HG03575 (cell line): ENCODE measurements around the gene HDC.

Experiments used
- ATAC-seq: cut with Tn5 transposase; IDR thresholded peaks from one replicate; pipeline ENCODE4 v1.9.1; 2021; ENCODE audit not compliant: unreplicated experiment, insufficient number of reproducible peaks, low FRiP score; ENCODE audit errors: extremely low read depth

Gene HDC

DNA sequence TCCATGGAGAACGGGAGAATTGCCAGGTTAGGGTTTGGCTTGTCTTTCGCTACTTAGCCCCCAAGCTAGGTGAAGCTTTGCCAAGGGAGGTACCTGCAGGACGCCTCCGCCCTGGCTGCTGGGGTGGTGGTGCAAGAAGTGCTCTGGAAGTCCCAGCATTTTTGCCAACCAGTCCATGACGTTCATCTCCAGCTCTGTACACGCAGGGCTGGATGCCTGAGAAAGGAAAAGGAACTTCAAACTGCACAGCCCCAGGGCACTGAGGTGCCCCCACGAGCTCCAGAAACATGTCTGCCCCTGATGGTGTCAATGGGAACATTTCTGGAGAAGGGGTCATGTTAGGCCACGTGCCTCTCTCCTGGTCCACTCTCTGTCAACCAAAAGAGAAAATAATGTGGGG lies 8.2 kb downstream of the HDC start:
- ATAC-seq, result no peak

DNA sequence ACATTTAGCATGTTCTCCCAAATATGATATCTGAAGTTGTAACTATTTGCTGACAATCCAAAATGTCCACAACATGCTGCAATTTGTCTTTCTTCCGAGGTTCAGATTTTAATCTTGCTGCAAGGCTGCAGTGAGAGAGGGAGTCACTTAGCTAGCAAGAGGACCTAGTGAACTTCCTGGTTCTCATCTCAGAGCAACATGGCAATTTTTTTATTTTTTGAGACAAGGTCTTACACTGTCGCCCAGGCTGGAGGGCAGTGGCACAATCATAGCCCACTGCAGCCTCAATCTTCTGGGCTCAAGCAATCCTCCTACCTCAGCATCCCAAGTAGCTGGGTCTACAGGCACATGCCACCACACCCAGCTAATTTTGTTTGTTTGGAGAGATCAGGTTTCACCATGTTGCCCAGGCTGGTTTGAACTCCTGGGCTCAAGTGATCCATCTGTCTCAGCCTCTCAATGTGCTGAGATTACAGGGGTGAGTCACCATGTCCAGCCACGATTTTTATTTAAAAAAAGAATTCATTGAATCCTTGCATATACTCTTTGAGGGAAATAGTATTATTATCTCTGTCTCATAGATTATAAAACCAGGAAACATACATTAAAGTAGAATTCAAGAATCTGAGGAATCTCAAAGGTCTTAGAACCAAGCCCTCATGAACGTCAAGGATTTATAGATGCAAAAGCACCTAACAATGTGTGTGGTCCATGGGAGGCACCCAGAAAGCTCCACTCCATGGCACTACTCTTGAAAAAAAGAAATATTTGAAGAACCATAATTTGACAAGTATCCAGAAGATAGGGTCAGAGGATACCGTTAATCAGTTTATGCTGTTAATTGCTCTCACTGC lies 9.1 kb downstream of the HDC start:
- no peak for ATAC-seq

DNA sequence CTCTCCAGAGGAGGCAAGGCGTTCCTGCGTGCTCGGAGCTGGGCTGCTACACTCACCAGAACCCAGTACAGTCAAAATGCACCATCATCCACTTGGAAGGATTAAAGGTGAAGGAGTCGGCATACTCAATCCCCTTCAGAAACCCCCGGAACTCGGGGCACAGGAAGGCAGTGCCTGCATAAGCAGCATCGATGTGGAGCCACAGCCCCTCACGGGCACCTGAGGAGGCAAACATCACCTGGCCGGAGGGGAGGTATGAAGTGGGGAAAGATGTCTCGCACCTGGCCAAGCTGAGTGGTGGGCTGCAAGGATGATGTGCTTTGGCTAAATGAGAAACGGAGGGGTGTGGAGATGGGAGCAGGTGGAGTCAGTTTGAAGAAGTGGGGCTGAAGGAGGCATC lies 13.0 kb downstream of the HDC start:
- ATAC-seq, result no peak

DNA sequence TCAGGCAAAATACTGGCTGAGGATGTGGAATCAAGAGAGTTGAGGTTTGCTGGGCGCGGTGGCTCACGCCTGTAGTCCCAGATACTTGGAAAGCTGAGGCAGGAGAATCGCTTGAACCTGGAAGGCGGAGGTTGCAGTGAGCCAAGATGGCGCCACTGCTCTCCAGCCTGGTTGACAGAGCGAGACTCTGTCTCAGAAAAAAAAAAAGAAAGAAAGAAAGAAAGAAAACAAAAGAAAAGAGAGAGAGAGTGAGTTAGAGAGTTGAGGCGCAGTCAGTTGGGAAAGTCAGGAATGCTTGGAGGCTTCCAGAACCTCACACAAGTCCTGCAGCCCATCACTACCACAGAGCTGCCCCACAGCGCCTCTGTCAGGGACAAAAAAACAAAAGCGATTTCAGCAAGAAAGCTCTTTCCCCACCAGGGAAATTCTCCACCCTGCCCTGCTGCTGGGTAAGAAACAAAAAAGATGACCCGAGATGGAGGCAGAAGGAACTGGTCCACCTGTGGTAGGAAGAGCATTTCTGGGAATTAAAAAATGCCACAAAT lies 13.8 kb downstream of the HDC start:
- ATAC-seq, result no peak

DNA sequence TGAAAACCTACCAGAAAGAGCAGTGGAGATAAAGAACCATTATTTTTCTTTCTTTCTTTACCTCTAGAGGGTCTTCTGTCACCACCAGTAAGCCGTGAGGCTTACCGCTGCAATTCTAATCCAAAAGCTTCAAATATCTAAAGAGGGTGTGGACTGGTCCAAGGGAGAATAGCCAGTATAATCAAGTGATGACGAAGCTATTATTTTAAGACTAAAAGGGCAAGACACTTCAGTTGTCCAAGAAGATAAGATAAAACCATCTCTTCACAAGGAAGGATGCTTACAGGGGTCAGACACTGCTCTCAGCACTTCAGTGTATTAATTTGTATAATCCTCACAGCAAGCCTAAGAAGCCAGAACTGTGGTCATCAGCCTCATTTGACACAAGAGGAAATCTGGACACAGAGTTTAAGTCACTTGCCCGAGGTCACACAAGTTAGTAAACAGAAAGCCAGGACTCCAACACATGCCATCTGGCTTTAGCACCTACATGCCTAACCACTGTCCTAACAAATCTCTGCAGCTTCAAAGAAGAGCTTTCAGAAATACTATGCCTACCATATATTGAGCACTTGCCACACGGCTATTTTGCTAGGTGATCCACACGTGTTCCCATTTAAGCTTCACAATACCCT lies 14.6 kb downstream of the HDC start:
- no peak for ATAC-seq

DNA sequence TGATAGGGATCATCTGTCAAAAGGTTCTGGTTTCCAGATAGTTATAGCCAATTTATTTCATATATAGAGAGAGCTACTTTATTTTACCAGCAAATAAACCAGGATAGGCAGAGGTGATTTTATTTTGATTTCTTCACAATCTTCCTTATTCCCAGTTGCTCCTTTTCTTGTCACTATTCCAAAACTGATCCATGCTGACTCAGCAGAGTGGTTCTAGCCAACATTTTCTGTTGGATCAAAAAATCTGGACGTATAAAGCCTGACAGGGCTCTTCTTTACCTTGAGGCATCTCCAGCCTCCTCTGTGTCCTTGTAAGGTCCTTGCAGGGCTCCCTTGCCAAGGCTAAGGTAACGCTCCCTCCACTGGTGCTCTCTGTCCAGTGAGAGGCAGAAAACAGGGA lies 15.8 kb downstream of the HDC start:
- no peak for ATAC-seq

DNA sequence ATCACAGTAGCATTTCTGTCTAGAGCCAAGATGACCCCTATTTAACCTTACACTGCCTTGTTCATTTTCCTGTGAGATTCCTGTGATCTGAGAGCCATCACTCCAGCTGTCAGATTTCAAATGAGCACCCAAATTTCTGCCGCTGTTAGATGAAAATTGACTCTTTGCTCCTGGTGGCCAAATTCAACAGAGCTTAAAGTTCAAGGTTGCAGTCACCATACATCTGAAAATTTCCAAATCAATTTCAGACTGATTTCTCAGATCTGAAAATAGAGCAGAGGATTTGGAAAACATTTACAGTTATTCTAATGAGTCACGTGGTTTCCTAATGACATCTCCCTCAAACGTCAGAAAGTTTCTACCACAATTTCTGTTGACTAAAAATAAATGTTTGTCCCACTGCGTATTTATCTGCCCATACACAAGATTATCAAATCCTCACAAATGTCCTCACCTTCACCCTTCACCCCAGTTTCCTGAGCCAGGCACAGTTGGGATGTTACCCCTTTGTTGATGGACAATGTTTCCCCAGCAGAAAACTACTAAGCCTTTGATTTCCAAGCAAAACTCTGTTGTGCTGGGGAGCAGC lies 16.4 kb downstream of the HDC start:
- ATAC-seq, result no peak

DNA sequence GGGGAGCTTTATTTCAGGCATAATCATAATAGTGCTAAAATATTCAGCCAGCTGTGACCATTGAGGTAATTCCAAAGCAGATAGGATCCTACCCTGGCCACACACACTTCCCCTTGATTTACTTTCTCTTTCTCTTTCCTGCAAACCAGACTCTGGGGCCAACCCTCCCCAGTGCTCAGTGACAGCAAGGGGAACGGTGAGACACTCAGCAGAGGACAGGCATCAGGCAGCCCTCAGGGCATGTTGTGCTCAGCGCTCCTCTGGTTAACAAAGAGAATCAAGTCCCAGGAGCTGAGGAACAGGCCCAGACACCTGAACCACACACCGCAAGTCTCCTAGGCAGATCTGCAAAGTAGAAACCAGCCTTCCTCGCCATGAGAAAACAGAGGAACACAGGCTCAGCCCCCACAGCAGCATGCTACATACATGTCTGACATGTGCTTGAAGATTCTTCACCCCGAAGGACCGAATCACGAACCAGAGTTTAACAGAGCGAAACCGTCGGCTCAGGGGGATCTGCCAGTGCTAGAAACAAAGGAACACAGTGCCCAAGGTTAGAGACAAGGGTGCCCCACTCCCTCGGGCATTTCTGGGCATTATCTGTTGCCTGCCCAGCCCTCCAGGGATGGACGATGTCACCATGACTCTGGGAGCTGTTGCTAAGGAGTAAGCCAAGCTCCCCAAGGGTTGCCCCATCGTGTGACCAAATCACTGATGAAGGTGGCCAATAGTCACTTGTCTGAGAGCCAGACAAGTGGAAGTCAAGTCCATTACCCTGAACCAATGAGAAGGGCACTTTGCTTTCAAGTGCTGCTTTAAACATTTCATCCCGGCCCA lies 17.5 kb downstream of the HDC start:
- ATAC-seq, result peak; percentile 95

DNA sequence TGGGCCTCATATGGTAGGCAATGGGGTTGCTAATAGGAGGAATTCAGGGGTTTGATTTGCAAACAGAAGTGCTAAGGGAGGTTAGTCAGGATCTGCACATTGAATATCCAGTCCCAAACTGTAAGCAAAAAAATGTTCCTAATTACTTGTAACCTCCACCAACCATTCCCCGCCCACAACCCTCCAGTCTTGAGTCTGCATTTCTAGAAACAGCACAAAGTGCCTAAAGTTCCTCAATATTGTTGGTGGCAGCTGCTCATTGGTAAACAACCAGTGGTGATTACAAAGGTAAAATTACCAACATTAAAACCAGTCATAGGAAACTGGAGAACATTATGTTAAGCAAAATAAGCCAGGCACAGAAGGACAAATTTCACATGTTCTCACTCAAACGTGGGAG lies 18.9 kb downstream of the HDC start:
- no peak for ATAC-seq

DNA sequence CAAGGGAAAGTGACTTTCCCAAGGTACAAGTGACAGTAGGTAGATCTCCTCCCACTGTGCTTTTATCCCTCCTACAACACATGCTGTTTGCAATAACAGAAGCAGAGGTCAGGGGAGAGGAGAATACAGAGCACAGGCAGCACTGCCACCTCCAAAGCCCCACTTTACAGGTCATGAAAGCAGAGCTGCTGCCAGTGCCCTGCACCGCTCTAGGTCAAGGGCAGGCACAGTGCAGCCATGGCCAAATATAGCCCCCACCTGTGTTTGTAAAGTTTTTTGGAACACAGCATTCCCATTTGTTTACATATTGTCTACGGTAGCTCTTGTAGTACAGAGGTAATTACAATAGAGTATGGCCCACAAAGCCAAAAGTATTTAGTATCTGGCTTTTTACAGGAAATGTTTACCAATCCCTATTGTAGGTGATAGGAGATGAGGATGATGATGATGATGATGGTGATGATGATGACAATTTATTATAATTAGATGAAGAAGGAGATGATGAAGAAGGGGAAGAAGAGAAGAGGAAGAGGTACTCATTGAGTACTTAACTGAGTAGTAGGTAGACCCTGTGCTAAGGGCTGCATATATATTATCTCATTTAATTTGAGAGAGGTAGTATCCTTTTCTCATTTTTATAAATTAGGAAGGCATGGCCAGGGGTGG lies 20.4 kb downstream of the HDC start:
- ATAC-seq, result no peak

DNA sequence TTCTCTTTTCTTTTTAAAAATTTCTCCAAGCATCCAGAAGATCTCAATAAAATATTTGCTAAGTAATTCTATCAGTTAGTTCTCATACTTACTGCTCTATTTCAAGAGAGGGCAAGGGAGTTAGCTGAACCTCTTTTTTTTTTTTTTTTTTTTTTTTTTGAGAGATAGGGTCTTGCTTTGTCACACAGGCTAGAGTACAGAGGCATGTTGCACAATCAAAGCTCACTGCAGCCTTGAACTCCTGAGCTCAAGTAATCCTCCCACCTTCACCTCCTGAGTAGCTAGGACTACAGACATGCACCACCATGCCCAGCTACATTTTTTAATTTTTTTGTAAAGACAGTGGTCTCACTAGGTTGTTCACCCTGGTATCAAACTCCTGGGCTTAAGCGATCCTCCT lies 21.4 kb downstream of the HDC start:
- ATAC-seq, result no peak

DNA sequence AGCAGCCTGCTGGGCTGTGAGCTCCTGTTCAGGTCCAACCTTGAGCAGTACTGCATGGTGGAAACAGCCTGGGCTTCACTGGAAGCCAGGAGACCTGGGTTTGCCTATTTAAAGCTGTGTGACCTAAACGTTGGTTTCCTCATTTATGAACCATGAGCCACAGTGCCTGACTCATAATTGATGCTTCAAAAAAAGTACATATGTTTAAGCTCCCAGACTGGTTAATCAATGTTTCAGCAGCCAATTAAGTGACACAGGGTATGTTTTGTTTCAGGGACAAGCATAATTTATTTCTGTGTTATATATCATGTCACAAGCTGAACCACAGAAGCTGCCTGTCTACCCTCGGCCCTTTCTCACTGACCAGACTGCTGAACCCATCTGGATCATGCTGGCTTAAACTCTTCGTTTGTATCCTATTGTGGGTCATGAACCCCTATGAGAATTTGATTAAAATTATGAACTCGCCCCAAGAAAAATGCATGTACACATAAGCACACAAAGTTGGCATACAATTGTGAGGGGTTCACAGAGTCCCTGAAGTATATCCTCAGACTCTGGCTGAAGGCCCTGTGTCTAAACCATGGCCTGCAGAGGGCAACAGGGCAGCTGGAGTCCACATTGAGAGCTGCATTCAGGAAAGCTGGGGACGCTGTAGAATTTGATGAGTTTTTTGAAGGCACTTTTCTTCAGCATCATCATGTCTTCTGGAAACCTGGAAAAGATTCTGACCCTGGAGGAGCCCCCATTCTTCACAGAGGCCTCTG lies 23.7 kb downstream of the HDC start:
- no peak for ATAC-seq

DNA sequence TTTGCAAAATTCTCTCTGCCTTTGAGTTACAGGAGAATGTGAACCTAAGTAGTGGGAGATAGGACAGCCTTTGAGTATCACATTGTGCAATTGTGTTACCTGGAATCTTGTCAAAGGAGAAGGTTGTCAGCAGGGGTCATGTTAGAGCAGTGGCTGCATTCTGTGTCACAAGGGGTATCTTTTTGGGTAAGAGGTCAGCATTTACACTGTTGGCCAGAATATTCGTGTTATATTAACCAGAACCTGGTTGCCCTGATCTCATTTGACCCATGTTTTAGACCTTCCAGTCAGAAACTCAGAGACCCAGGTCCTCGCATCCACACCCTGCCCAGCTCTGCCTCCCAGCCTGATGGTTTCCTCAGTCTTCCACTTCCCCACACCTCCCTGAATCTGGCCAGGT lies 27.3 kb downstream of the HDC start:
- ATAC-seq, result no peak

DNA sequence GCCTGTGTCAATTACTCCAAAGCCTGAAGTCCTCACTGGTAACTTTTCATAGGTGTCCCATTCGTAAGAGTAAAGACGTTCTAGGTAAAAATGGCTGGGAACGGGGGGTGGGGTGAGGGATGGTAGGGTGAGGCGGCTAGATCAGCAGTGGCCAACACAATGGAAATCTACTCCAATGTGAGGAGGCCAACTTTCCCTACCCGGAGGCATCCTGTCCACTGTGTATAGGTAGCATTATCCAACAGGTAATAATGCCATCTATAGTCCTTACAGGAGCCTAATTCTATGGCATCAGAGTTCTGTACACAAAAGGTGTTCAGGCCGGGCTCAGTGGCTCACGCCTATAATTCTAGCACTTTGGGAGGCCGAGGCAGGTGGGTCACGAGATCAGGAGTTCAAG lies 29.1 kb downstream of the HDC start:
- no peak for ATAC-seq

DNA sequence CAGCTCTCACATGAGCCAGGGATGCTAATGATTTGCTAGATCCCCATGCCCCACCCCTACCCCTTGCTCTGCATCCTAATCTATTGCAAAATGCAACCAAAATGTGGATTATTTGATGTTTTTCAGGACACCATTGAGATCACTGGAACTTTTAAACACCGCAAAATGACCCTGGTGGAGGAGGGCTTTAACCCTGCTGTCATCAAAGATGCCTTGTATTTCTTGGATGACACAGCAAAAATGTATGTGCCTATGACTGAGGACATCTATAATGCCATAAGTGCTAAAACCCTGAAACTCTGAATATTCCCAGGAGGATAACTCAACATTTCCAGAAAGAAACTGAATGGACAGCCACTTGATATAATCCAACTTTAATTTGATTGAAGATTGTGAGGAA lies 29.7 kb downstream of the HDC start:
- no peak for ATAC-seq

DNA sequence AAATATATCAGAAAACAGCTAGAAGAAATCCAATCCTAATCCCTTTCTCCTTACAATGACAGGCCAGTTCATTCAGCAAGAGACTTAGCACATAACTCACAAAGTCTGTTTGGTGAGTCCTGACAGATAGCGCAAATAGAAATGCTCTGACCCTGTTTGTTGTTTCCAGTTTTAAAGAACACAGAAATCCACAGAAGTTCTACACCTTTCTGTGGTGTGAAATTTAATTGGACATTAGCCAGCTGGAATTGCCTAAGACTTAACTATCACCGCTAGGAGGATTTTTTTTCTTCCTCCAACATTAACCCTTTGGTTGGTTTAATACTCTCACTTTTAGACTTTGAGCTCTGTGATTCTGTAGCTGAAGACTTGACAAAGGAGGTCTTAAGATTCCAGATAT lies 30.8 kb downstream of the HDC start:
- ATAC-seq, result no peak

DNA sequence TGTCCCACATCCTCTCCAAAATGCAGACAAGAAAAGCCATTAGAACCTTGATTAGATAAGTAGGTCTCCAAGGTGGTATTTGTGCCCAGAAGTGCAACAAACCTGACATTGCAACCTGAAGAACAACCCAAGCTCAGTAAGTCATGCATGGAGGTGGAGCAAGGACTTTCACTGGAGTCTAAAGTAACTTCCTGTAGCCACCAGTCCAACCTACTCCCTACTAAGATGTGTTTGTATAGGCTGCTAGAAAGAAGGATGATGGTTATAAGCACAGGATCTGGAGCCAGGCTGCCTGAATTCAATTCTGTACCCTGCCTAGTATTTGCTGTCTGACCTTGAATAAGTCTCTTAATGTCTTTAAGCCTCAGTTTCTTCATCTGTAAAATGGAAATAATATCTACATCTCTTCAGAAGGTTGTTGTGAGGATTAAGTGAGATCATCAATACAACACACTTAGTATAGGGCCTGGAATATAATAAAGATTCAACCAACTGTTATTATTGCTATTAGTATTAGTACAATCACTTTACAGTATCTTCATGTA lies 32.3 kb downstream of the HDC start:
- no peak for ATAC-seq

DNA sequence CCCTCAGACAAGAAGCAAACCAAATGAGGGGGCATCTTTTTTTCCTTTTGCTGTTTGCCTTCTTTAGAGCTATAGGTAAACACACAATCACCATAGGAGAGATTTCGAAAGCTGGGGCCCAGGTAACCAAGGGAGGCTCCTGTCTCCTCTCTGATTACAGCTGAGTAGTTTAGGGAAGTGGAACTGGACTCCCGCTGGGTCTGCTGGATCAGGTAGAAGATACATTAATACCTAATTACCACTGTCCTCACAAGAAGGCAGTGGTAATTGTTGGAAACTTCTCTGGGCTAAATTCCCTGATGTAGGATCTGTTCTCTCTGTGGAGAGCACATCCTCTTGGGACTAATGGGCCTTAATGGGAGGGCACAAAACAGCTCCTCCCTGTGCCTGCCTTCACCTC lies 32.7 kb downstream of the HDC start:
- no peak for ATAC-seq
